AML-193 (cell line): ENCODE measurements around the gene OR5AK2.
"Not testable (repeated sequence)": the region's sequence is repeated elsewhere in the genome, so short reads cannot be mapped to it uniquely, and the experiment has no call there.

Source experiments
- DNase-seq, 2 experiments: peaks; one replicate each; lab custom pipeline; 2025; lab: John Stamatoyannopoulos, UW

Gene OR5AK2

GRCh38 chr11:56988614-56989013 lies at the start of gene OR5AK2:
TSS of gene OR5AK2 (plus strand) at chr11:56988914. CDS start at chr11:56988914, 0 bp downstream.
- no peak for DNase-seq

GRCh38 chr11:56945526-56945925 lies 43.2 kb upstream of the OR5AK2 start:
- not testable (repeated sequence) for DNase-seq

- no peak for DNase-seq
Observed at GRCh38 chr11:56948991-56949515, 39.7 kb upstream of the OR5AK2 start.

GRCh38 chr11:56950510-56950909 lies 38.2 kb upstream of the OR5AK2 start:
- no peak for DNase-seq

- not testable (repeated sequence) for DNase-seq
Observed at GRCh38 chr11:56953907-56954306, 34.8 kb upstream of the OR5AK2 start.

- DNase-seq = no peak
Observed at GRCh38 chr11:56961609-56962008, 27.1 kb upstream of the OR5AK2 start.

GRCh38 chr11:56967726-56968125 lies 21.0 kb upstream of the OR5AK2 start:
- DNase-seq = no peak

- no peak for DNase-seq
Observed at GRCh38 chr11:56968524-56968923, 20.2 kb upstream of the OR5AK2 start.

GRCh38 chr11:56977314-56977713 lies 11.4 kb upstream of the OR5AK2 start:
- DNase-seq = no peak

GRCh38 chr11:56990702-56991101 lies 2.0 kb downstream of the OR5AK2 start:
- no peak for DNase-seq

- no peak for DNase-seq
Observed at GRCh38 chr11:56994532-56994931, 5.8 kb downstream of the OR5AK2 start.

- no peak for DNase-seq
Observed at GRCh38 chr11:57001674-57002401, 13.1 kb downstream of the OR5AK2 start.

- no peak for DNase-seq
Observed at GRCh38 chr11:57008373-57008772, 19.7 kb downstream of the OR5AK2 start.

GRCh38 chr11:57015679-57016078 lies 27.0 kb downstream of the OR5AK2 start:
- DNase-seq = no peak

- no peak for DNase-seq
Observed at GRCh38 chr11:57031556-57031955, 42.8 kb downstream of the OR5AK2 start.
